H4 (cell line): ENCODE measurements around the gene ARRB1. TPM values are rescaled to one million over a fixed set of nuclear protein-coding genes. Genes with fewer than 3 reads are reported as not detected.
A peak's percentile ranks its signal among the peaks of the same experiment; 100 is the strongest.
"Not testable (repeated sequence)": the region's sequence is repeated elsewhere in the genome, so short reads cannot be mapped to it uniquely, and the experiment has no call there.

Source experiments
- DNase-seq: peaks from one replicate; pipeline ENCODE4 v3.0.0-alpha.2; 2015; ENCODE audit warnings: low spot score
- total RNA-seq: library from RNA; depleted of rRNA; stranded (reverse); fragments of >200 nt; shearing (Covaris generic); gene quantifications from 2 replicates; pipeline ENCODE4 v1.2.3, GENCODE V29; 2014; rRNA removed

The ARRB1 gene
- 7.3 and 9.3 TPM in 2 replicates for total RNA-seq

GRCh38 chr11:75351541-75351790 lies at the start of gene ARRB1:
TSS of gene ARRB1 (minus strand) at chr11:75351661. CDS start at chr11:75351607, 54 bp downstream.
- no peak for DNase-seq

- DNase-seq, result no peak
These were observed 48.8 kb upstream of the ARRB1 start for GRCh38 chr11:75400146-75400865.

GRCh38 chr11:75399344-75400145 lies 48.1 kb upstream of the ARRB1 start, which contains the start of gene RPS3:
TSS of gene RPS3 (plus strand) at chr11:75399518. CDS start at chr11:75399548, 30 bp downstream.
- peak; percentile 94 for DNase-seq

DNA sequence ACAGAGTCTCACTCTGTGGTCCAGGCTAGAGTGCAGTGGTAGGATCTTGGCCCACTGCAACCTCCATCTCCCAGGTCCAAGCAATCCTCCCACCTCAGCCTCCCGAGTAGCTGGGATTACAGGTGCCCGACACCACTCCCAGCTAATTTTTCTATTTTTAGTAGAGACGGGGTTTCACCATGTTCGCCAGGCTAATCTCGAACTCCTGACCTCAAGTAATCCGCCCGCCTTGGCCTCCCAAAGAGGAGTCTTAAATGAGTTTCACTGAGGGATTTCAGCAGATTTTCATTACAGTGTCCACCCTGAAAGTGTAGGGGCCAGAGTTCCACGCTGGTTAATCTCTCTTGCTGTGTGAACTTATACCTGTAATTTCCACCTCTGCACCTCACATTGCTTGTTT lies 47.4 kb upstream of the ARRB1 start:
- DNase-seq, result no peak

DNA sequence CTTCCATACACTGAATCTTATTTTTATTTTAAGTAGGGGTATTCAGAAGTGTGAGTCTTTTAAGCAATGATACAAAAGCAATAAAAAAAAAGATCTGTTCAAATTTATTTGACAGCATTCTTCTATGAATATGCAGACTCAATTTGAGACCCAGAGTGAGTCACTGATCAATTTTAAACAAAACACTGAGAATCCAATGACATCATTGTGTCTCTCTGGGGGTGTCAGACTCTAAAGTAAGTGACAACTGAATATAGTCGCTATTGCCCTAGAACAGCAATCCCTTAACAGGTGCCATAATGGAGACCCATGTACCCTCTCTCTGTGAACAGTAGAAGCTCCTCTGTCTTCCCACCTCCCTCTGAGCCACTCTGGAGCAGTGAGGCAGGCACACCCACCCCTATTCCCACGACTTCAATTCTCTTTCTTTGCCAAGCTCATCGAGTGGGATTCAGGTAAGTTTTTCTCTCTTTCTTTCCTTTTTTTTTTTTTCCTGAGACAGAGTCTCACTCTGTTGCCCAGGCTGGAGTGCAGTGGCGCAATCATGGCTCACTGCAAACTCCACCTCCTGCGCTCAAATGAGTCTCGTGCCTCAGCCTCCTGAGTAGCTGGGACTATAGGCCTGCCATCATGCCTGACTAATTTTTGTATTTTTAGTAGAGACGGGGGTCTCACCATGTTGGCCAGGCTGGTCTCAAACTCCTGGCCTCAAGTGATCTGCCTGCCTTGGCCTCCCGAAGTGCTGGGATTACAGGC lies 42.8 kb upstream of the ARRB1 start:
- DNase-seq, result no peak

DNA sequence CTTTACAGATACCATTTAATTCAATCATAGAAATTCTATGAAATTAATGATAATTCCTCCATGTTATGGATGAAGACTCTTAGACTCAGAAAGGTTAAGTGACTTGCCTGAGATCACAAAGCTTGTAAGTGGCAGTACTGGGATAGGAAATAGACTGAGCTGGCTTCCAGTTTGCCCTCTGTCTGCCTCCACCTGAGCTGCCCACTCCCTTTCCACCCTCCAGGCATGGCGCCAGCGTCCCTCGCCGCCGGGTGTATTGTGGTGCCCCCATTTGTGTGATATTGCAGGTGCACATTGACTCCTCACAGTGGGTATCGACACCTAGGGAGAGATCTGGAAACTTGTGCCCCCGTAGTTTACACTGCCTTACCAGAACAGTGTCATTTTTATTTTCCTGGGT lies 38.5 kb upstream of the ARRB1 start:
- no peak for DNase-seq

- DNase-seq, result peak; percentile 26
These were observed 37.8 kb upstream of the ARRB1 start for GRCh38 chr11:75389276-75389605.

DNA sequence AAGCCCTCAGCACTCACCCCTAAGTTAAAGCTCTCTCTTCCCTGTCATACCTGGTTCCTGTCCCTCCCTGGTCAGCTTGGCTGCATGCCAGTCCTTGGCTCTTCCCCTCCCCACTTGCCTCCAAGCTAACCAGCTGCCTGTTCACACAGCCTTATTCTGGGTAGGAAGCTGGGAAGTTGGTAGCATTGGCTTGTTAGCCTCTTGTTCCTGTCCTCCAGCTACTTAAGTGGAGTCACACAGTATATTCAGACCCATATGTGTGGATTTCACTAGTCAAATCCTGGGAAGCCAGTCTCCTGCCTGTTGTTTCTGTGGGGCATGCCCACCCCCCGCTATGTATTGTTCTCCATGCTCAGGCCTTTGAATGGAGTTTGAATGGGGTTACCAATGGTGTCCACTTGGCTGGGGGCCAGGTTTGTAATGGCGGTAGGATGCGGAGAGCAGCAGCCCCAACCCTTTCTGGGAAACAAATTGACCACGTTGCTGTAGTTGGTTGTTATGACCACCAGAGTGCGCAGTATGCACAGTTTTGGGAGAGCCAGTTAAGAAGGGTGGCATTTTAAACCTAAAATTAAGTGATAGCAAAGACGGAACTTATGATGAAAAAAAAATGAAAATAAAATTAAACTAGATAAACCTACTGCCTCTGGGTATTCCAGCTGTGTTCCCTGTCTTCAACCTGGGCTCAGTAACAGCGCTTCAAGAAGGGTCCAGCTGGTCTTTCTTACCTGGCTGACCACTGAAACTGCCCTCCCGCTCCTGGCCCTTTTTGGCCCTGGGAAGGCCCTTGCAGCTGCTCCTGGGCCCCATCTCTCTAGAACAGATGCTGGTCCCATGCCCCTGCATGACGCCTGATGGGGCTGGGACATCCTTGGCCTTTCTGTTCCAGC lies 37.2 kb upstream of the ARRB1 start:
- peak; percentile 78 for DNase-seq

- DNase-seq, result no peak
These were observed 36.4 kb upstream of the ARRB1 start for GRCh38 chr11:75387736-75388294.

DNA sequence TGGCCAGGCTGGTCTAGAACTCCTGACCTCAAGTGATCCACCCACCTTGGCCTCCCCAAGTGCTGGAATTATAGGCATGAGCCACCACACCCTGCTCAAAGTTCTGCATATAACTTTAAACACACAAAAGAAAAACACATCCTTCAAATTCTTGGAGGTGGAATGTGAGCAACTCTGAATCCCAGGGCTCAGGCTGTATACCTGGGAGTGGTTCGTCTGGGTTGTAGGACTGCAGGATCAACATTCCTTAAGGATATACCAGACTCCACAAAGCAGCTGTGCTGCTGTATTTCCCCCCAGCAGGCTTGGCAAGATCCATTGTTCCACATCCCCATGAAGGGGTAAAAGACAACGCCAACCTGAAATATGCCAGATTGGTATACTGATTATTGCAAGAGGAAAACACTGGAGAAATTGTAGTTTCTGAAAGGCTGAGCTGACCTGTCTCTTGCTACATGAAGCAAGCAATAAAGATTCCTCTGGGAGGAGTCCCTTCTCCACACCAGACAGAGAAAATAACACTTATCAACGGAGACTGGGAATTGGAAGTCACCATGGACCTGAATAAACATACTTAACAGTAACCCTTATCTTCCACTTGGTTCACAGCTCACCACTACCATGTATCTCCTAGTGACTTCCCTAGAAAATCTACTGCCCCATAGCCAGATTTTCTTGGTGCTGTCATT lies 35.6 kb upstream of the ARRB1 start:
- no peak for DNase-seq

DNA sequence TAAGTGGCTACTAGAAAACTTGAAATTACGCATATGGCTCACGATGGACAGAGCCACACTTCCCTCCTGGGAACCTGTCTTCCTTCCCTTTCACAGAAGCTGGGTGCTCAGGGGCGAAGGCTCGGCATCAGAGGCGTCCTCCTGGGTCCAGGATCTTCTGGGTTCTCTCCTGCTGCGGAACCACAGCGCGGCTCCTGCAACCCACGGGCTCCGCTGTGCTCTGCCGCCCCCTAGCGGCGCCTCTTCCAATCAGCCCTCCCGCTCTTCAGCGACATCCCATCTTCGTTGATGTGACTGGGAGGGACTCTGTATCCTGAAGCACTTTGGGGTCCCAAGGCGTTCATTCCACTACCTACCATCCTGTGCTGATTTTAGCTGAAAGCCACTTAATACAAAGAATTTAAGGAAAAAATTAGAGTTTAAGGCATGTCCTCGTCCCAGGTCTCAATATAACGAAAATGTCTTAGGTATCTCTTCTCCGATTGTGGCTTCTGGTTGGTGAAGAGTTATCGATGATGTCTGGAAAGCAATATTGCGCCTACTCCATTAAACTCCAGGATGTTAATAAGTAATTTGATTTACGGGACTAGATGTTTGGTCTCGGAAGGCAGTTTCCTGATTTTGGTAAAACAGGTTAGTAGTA lies 33.1 kb upstream of the ARRB1 start:
- DNase-seq, result peak; percentile 27

GRCh38 chr11:75383246-75383645 lies 31.8 kb upstream of the ARRB1 start:
- no peak for DNase-seq

GRCh38 chr11:75380716-75381420 lies 29.4 kb upstream of the ARRB1 start:
- DNase-seq, result no peak

DNA sequence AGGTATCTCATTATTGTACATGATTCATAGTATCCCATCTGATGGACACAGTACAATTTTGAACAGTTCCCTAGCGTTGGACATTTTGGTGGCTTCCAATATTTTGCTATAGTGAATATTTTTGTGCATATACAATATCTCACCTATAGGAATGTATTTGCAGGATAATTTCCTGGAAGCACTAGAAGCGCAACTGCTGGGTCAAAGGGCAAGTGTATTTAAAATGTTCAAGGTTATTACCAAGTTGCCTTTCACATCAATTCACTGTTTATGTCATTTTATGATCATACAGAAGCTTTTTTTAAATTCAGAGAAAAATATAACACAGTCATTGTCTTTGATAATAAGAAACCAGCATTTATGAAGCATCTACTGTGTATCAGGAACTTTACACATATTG lies 28.8 kb upstream of the ARRB1 start:
- DNase-seq, result no peak

DNA sequence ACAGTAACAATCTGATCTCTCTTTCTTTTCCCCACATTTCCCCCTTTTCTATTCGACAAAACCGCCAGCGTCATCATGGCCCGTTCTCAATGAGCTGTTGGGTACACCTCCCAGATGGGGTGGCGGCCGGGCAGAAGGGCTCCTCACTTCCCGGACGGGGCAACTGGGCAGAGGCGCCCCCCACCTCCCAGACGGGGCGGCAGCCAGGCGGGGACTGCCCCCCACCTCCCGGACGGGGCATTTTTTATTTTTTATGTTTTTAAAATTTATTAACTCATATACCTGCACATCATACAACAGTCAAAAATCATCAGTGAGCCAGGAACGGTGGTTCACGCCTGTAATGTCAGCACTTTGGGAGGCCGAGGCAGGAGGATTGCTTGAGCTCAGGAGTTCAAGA lies 27.3 kb upstream of the ARRB1 start:
- DNase-seq, result not testable (repeated sequence)

- DNase-seq, result no peak
These were observed 24.7 kb upstream of the ARRB1 start for GRCh38 chr11:75376175-75376574.

- DNase-seq, result no peak
These were observed 24.2 kb upstream of the ARRB1 start for GRCh38 chr11:75375626-75376025.

DNA sequence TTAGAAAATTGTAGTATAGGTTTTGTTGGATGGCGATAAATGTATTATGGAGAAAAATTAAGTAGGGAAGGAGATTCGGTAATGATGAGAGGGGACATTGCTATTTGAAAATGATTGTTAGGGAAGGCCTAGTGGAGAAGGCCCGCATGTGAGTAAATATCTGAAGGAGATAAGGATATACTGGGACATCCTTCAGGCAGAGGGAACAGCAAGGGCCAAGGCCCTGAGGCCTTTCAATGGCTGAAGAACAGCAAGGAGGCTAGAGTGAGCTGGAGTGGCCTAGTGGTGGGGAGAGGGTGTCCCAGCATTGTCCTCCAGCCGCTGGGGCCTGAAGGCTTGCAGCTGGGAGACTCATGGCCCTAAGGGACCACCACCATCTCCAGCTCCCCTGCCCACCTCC lies 23.2 kb upstream of the ARRB1 start:
- no peak for DNase-seq

GRCh38 chr11:75373201-75373600 lies 21.7 kb upstream of the ARRB1 start:
- DNase-seq, result no peak
